NCI-H2196 treated with DMSO at 0.1 percent for 48 hours (cell line): Measurements from ENCODE around the gene OR13G1.
"Not testable (repeated sequence)": the region's sequence is repeated elsewhere in the genome, so short reads cannot be mapped to it uniquely, and the experiment has no call there.

ENCODE experiments used
- DNase-seq: peaks from one replicate; lab custom pipeline; 2025; ENCODE audit not compliant: unreplicated experiment; lab: John Stamatoyannopoulos, UW

The OR13G1 gene, protein sequence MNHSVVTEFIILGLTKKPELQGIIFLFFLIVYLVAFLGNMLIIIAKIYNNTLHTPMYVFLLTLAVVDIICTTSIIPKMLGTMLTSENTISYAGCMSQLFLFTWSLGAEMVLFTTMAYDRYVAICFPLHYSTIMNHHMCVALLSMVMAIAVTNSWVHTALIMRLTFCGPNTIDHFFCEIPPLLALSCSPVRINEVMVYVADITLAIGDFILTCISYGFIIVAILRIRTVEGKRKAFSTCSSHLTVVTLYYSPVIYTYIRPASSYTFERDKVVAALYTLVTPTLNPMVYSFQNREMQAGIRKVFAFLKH

DNA sequence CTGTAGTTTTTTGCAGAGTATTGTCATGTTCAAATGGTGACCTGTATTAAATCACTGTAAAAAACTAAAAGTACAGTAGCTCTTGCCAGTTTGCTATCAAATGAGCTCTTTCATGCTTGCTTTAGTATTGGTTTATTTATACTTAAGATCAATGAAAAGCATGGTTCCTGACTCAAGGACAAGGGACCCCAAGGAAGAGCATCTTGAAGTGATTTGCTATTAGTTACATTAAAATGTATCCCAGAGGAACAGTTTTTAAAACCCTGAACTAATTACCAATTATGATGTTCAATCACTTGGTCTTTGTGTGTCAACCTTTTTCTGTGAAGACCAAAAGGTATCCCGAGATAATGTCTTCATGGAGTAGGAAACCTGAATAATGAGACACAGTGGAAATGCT is at the start of gene OR13G1:
TSS of gene OR13G1 (minus strand) at position 101 of the 400 bp plus-strand sequence. CDS start 6,698 bp downstream, outside the sequence.
- no peak for DNase-seq

DNA sequence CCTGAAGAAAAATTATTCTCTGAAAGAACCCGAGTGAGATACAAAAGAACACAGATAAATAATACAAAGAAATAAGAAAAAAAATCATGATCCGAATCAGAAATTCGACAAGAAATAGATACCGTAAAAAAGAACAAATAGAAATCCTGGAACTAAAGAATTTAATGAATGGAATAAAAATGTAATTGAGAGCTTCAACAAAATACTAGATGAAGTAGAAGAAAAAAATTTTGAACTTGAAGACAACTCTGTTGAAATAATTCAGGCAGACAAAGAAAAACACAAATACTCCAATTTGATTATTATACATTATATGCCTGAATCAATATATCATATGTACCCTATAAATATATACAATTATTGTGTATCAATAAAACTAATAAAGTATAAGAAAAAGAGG is 41.7 kb upstream of the OR13G1 start:
- DNase-seq: no peak

DNA sequence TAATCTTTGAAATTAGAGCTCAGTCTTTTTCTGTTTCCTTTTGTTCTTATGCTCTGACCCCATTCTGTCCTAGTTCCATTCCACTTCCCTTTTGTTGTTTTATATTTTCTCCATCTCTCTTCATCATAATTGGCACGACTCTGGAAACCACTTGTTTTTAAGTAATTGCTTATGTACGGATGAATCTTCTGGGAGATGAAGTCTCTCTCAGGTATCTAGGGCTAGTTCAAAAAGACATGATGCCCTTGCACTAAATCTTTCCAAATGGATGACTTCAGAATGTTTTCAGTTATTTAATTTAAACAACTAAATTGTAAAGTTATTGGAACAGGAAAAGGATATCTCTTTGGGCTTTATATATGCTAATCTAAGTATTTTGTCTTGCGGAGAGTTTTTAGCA is 37.0 kb upstream of the OR13G1 start, which contains the start of gene OR6F1:
TSS of gene OR6F1 (minus strand) at position 101 of the 400 bp plus-strand sequence. CDS start 3,891 bp downstream, outside the sequence.
- no peak for DNase-seq

DNA sequence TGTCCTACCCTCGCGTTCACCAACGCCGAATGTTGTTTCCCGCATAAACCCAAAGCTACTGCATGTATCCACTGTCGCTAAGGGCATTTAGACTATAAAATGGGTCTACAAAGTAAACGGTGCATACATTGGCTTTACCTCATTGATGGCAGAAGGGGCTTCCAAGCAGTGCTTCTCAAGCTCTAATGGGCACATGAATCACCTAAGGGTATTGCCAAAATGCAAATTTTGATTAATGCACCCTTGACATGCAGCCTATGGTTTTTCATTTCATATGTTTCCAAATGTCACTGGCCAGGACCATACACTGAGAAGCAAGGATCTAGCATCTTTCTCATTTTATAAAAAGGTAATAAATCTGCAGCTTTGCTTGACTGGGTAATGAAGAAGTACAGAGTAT is 34.2 kb upstream of the OR13G1 start:
- no peak for DNase-seq

DNA sequence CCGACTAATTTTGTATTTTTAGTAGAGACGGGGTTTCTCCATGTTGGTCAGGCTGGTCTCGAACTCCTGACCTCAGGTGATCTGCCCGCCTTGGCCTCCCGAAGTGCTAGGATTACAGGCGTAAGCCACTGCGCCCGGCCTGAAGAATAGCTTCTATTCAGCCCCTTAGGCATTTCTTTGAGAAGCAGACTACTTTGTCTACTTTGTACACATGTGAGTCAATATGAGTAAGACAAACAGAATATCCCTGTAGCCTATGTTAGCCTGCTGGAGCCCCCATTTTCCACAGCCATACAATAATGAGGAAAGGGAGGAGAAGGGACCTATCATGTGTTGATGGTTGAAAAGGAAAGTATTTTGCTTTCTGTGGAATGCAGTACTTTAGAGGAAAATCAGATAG is 31.1 kb upstream of the OR13G1 start:
- DNase-seq: not testable (repeated sequence)

DNA sequence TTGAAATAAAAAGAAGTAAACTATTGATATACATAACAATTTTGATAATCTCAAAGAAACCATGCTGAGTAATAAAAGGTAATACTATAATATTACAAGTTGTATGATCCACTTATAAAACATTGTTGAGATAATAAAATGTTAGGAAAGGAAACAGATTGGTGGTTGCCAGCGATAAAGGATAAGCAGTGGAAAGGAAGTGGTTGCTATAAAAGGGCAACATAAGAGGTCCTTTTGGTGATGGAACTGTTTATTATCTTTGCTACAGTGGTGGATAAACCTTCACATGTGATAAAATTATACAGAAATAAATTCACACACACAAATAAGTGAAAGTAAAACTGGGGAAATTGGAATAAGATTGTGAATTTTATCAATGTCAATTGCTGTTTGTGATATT is 21.8 kb upstream of the OR13G1 start:
- no peak for DNase-seq

DNA sequence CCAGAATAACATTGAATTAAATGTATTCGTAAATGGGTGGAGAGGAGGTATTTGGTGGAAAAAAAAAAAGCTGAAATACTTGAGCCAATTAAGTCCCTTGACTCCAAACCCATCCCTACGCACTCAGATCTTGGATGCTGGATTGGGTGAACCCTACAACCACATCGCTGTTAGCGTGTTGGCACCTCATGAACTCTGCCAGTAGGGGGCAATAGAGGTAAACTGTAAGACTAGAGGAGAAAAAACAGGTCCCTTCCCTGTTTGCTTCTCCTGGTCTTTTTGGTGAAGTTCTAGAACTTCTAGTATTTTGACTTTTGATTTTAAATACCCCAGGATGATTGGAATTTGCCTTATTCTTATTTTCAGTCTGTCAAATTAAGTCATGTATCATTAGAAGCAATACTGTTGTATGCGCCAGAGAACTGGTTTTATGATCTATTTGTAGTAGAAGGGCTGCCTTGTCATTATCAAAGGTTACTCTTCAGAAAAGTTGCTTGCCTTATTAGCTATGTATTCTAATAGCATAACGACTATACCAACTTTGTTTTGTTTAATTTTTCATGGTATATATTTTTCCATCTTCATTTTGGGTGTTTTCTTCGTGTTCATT is 1.9 kb upstream of the OR13G1 start:
- peak; percentile 0 for DNase-seq

DNA sequence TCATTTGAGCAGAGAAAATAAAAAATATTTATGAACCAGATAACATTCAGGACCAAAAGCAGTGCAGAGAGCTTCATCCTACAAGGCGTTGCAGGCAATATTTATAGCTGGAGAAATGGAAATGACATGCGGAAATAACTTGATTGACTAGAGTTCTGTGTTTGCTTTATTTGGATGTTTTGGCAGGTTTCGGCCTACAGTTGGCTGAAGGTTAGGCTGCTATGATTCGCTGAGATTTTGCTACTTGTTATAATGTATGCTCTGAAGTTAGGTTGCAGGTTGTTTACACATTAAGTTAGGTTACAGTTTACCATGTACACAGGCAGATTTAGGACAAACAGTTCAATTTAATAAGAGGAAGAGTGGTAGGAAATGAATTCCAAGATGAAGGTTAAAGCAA is 632 bp upstream of the OR13G1 start:
- DNase-seq: no peak

DNA sequence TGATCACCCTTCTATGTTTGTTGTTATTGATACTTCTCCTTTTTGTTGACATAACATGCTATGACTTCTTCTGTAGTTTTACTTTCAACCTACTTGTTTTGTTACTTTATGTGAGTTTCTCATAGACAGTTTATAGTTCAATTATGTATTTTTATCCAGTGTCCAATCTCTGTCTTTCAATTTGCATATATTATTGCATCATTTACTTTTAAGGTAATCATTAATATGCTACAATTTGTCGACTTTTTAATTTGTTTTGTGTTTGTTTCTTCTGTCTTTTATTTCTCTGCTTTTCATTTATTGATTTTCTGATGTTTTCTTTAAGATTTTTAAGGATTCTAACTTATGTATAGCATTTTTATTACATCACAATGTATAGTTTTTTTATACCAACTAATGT is 10.3 kb downstream of the OR13G1 start:
- DNase-seq: no peak

DNA sequence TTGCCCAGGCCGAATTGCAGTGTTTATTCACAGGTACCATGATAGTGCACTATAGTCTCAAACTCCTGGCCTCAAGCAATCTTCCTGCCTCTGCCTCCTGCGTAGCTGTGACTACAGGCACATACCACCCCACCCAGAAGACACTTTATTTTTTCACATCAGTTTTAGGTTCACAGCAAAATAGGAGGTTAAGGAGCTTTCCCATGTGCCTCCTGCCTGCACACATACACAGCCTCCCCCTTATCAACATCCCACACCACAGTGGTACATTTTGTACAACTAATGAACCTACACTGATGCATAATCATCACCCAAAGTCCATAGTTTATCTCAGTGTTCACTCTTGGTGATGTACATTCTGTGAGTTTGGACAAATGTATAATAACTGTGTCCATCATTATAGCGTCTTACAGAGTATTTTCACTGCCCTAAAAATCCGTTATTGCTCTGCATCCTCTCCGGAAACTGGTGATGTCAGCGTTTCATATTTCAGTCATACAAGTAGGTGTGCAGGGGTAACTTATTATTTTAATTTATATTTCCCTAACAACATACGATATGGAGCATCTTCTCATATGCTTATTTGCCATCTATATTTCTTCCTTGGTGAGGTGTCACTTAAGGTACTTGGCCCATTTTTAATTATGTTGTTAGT is 23.2 kb downstream of the OR13G1 start:
- no peak for DNase-seq

DNA sequence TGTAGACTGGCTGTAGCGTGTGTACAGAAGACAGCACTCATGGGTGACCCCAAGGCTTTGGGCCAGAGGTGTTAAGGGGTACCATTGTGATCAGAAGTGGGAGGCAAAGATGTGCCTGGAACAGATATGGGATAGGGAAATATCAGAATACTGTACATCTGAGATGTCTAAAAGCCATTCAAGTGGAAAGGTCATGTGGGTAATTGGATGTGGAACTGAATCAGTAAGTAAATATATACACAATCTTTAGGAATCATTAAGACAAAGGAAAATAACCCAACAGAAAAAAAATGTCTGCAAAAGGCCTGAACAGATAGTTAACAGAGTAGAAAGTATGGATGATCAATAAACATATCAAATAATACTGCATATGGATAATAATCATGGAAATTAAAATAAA is 26.5 kb downstream of the OR13G1 start:
- no peak for DNase-seq

DNA sequence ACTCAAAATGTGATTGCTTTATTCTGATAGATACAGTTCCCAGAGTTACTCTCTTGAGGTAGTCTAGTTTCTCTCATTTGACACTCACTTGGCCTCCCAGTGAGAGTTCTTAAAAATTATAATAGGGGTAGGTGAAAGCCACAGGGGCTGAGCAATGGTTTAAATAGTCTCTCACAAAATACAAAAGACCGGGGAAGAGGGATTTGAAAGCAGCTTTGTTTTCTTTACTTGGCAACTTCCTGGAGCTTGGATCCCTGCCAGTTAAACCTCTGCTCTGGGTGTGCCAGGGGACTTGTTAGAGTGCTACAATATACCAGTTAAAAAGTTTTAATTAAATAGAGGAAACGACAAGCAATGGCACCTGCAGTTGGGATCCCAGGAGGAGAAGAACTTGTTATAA is 31.7 kb downstream of the OR13G1 start:
- no peak for DNase-seq

DNA sequence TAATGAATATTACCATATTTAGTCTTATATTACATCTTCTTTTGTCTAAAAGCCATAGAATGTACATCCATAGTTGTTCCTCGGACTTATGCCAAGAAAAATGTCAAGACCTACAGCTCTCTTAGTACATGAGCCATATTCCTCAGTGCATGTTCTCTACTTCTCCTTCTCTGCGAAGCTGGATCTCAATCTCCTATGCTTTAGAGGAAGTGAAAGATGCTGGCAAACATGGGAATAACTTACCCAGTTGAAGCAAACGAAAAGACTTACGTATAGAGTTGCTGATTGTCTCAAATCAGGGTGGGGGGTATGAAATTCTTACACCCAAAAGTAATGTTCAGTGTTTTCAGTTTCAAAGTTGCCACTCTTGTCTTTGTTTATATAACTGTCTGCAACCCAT is 32.7 kb downstream of the OR13G1 start:
- DNase-seq: no peak

DNA sequence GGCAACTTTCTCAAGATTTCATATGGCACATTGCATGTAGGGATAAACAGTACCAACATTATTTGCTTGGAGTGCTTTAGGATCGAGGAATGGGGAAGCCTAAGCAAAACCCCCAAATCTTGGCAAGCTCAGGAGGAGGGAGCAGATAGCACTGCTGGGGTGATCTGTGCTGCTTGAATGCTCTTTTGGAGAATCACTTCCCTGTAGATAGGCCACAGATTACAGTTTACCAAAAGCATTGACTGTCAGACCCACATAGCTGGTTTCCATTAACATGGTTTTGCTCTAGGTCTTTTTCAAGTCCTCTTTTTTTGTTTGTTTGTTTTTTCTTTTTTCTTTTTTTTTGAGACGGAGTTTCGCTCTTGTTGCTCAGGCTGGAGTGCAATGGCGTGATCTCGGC is 36.8 kb downstream of the OR13G1 start:
- no peak for DNase-seq

DNA sequence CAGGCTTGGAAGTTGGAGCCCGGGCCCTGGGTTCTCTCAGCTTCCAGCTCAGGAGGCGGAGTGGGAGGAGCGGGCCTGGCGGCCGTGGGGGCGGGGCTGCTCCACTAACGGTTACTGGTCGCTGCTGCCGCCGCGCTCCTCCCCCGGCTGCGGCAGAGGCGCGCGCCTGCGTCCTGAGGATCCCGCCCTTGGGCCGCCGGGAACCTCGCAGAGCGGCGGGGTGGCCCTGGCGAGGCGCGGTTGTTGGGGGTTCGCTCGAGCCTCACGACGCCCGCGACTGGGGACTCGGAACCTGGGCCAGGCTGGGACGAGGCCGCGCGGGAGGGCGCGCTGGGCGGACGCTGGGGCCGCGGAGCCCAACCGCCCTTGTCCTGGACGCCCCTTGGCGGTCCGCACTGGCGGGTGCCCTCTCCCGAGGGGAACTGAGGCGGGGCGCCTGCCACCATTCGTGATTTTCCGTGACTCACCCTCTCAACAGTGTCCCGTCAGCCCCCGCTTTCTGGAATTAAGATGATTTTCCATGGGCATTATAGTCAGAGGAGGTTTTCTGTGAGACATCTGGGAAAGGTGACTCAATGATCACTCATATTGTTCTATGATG is 40.1 kb downstream of the OR13G1 start:
- DNase-seq: no peak

DNA sequence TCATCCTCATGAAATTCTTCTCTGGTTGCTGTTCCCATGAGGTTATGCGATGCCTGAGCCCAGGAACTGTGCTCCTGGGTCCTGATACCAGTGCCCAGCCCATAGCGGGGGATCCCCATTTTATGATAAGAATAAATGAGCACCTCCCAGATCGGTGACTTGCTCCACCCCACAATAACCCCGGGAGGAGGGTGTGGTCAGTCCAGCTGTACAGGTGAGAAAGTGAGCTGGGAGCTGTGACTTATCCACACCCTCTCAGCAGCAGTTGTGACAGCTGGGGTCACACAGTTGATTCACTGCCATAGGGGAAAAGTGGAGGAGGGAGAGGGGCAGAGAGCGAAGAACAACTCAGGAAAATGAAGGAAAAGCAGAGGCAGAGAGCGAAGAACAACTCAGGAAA is 40.8 kb downstream of the OR13G1 start:
- no peak for DNase-seq

DNA sequence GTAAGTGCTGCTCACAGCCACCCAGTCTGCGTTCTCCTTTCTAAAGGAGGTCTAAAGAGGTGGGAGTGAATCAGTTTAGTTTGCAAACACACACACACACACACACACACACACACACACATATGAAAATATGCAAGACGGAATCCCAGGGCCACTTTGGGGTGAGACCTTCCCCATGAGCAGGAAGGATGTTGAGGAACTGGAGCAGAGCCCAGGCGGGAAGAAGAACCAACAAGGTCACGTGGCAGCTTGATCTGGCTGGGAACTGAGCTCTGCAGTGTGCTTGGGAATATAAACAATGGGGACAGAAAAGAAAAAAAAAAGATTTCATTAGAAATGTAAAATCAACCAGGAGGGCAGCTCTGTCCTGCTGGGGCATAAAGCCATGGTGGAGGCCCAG is 41.5 kb downstream of the OR13G1 start:
- no peak for DNase-seq

DNA sequence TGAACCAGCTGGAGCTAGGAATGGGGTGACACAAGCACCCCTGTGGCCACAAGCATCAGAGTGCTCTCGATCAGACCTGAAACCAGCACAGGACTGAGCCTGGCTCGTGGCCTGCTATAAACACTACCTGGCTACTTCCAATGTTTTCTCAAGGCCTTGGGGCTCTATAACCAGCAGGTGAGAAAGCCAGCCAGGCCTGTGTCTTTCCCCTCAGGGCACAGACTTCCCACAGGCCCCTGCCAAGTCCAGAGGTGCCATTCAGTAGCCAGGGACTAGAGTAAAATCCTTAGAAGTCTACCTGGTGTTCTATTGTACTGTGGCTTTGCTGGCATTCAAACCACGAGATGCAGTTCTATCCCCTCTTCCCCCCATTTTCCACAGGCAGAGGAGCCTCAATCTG is 51.6 kb downstream of the OR13G1 start:
- DNase-seq: no peak
